Measurements from ENCODE around the gene CCL14.

DNA sequence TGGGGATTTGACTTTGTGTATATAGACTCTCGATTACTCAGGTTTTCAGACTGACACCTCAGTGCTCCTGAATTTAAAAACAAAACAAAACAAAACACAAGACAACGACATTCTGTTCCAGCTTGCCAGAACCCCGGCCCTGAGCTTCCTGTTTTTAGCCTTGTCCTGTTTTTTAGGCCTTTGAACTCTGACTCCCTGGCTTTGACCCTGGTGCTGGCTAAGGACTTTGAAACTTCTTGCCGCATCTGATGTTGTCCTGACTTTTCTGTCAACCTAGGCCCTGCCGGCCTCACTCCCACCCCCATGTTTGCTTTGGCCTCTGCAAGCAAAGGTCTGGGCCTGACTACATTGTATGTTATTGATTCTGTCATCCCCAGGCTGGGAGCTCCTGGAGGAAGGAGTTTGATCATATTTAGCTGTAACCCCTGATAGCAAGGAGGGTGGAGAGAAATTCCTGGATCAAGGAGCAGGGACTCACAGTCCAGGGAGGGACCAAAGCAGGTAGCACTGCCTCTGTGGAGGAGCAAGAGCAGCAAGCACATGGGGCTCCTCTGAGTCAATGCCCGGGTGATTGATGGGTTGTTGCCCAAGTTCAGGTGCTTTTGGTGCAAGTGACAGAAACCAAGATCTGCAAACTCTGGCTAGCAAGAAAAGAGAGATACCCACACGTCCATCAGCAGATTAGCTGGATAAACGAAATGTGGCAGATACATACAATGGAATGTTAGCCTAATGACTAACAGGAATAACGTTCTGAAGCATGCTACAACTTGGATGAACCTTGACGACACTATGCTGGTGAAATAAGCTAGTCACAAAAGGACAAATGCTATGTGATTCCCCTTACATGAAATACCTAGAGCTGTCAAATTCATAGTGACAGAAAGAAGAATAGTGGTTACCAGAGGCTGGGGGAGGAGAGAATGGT, 12.9 kb downstream of the CCL14 start:
- TF ChIP-seq, protein P1, sequence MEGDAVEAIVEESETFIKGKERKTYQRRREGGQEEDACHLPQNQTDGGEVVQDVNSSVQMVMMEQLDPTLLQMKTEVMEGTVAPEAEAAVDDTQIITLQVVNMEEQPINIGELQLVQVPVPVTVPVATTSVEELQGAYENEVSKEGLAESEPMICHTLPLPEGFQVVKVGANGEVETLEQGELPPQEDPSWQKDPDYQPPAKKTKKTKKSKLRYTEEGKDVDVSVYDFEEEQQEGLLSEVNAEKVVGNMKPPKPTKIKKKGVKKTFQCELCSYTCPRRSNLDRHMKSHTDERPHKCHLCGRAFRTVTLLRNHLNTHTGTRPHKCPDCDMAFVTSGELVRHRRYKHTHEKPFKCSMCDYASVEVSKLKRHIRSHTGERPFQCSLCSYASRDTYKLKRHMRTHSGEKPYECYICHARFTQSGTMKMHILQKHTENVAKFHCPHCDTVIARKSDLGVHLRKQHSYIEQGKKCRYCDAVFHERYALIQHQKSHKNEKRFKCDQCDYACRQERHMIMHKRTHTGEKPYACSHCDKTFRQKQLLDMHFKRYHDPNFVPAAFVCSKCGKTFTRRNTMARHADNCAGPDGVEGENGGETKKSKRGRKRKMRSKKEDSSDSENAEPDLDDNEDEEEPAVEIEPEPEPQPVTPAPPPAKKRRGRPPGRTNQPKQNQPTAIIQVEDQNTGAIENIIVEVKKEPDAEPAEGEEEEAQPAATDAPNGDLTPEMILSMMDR (IDR thresholded peaks at IDR 0.05), result no peak
- no peak for TF ChIP-seq TCF7L2 (IDR thresholded peaks at IDR 0.05; ENCODE audit: low read depth, low read length)
